Epithelial cell of esophagus (primary cell): ENCODE measurements around the gene C2orf81.

ENCODE experiments used
- DNase-seq: peaks from one replicate; pipeline ENCODE4 v3.0.0; 2010; ENCODE audit warnings: low read depth
- H3K4me3 ChIP-seq: 2 replicates; pipeline ENCODE4 v1.5.1; 2011; ENCODE audit warnings: mild to moderate bottlenecking, low read length, control low read depth
- TF ChIP-seq, protein P1 (sequence below): IDR thresholded peaks from 2 replicates; pipeline ENCODE4 v1.5.1; 2011; ENCODE audit warnings: low read depth, mild to moderate bottlenecking, low read length, control low read depth, inconsistent platforms; ENCODE audit not compliant: insufficient read depth; ENCODE audit errors: missing control alignments

The C2orf81 gene

DNA sequence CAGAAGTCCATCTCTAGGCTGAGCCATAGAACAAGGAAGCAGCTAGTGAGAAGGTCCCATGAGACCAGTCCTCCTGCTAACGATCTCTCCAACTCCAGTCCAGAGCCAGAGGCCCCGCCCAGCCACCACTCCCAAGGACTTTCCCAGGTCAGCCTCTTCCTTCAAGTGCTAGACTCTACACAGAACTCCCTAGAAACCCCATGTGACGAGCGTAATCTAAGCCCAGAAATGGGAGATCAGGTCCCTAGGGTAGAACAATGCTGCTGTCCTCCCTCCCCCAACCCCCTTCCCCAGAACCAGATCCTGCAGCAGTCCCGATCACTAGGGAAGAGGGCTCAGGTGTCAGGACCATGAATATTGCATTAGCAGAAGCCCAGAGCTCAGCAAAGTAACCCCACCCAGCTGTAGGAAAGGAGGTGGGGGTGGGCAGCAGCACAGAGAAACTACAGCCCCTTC, 48.2 kb downstream of the C2orf81 start:
- DNase-seq: peak; percentile 39
- TF ChIP-seq, protein P1, sequence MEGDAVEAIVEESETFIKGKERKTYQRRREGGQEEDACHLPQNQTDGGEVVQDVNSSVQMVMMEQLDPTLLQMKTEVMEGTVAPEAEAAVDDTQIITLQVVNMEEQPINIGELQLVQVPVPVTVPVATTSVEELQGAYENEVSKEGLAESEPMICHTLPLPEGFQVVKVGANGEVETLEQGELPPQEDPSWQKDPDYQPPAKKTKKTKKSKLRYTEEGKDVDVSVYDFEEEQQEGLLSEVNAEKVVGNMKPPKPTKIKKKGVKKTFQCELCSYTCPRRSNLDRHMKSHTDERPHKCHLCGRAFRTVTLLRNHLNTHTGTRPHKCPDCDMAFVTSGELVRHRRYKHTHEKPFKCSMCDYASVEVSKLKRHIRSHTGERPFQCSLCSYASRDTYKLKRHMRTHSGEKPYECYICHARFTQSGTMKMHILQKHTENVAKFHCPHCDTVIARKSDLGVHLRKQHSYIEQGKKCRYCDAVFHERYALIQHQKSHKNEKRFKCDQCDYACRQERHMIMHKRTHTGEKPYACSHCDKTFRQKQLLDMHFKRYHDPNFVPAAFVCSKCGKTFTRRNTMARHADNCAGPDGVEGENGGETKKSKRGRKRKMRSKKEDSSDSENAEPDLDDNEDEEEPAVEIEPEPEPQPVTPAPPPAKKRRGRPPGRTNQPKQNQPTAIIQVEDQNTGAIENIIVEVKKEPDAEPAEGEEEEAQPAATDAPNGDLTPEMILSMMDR: no peak
- H3K4me3 ChIP-seq: no peak overlapping the region

DNA sequence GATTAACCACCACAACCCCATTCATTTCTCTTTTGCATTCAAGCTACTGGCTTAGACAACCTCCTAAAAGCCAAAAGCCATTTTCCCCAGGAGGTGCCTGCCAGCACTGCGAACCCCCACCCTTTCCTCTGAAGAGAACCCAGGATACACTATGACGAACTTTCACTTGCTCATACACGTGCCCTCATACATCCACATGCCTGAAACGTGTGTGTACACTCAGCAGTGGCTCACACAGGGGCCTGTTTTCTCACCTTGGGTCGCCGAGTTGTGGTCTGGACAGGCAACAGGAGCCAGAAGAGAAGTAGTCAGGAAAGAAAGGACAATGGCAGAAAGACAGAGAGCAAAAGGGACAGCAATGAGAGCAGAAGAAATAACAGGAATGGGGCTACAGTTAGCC, 48.7 kb downstream of the C2orf81 start:
- no peak overlapping the region for H3K4me3 ChIP-seq
- DNase-seq: peak; percentile 52
- TF ChIP-seq, protein P1: no peak

DNA sequence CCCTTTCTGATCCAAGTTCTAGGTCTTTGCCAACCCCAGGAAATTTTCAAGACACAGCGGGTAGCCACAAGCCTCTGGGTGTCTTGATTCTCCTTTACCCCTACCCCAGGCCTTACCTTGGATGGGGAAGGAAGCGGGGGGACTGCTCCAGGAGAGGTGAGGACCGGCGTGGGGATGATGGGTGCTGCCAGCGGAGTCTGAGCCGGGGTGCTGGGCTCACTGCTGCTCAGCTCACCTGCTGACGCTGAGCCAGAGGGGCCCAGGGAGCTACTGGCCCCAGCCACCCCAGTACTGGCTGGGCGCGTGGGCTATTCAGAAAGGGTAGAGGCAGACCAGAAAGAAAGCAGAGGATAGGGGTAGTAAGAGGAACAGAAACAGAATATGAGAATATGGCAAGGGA, 50.0 kb downstream of the C2orf81 start:
- TF ChIP-seq, protein P1: no peak
- H3K4me3 ChIP-seq: no peak overlapping the region
- DNase-seq: no peak

DNA sequence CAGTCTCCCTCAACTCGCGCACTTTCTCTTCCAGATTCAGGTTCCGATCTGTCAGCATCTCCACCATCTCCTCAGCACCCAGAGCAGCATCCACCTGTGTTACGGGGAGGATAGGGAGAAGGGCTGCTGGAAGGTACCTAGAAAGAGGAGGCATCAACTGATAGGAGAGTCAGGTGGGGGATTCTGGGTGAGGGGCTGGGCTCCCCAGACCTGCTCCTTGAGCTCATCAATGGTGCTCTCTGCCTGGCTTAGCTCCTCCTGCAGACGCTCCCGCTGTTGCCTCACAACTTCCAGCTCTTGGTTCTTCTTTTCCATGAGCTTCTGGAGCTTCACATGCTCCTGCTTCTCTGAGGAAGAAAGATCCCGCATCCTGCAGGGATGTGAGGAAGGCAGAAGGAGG, 51.4 kb downstream of the C2orf81 start:
- no peak for DNase-seq
- no peak overlapping the region for H3K4me3 ChIP-seq
- TF ChIP-seq, protein P1: no peak

DNA sequence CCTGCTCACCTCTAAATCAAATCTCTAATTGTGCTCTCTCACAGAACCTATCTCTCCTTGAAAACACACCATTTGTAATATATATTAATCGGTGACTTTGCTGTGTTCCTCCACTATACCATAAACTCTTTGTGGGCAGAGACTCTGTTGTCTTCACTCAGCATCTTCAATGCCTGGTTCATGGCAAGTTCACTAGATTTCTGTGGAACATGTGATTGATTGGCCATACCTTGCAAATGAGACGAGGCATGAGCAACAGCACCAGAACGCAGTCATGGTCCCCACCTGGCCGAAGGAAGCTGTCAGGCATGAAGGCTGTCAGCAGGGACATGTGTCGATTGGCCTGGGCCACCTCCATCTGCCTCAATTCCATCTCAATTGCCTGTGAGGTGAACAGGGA, 52.9 kb downstream of the C2orf81 start:
- no peak for DNase-seq
- TF ChIP-seq, protein P1: no peak

DNA sequence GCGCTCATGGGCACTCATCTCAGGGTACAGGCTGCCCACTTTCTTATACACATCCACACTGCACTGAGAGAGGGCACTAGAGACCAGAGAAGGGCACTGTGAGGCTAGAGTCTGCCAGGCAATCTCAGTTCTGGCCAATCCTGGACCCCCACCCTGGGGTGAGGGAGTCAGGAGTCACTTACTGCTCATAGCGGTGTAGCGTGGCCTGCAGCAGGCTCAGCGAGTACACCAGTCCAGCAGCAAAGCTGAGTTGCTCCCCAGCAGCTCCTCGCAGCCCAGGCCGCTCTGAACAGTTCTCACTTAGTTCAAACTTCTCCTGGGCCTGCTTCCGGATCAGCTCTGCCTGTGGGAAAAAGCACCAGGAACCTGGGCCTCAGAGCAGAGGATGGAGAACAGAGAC, 53.6 kb downstream of the C2orf81 start:
- no peak for DNase-seq
- TF ChIP-seq, protein P1: no peak
- H3K4me3 ChIP-seq: no peak overlapping the region

More for the DNA sequence above, 52.9 kb downstream of the C2orf81 start:
- no peak overlapping the region for H3K4me3 ChIP-seq

DNA sequence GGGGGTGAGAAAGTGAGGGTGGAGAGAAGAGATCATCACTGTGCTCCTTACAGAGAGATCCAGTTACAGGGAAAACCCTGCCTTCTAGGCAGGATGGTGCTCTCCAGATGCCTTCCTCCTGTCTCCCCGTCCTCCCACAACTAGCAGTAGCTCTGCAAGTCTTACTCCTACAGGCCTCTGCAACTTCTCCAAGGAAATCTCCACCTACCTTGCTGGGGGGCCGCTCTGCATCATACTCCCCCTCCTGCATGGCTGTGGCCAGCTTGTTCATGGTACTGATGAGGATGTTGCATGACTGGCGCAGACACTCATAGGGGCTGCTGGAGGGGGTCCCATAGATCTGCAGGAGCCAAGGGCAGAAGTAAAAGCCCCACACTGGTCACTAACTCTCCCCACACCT, 55.4 kb downstream of the C2orf81 start:
- TF ChIP-seq, protein P1: no peak
- DNase-seq: no peak
- no peak overlapping the region for H3K4me3 ChIP-seq
